H1 (cell line): ENCODE results near the gene PITPNC1. TPM values are rescaled to one million over a fixed set of nuclear protein-coding genes. Genes with fewer than 3 reads are reported as not detected.

Experiments
- KDM1A ChIP-seq: fragments of 200-600, 300-600 bp; sonication (generic); IDR thresholded peaks from 2 replicates; pipeline ENCODE4 v1.7.1; 2016; ENCODE audit warnings: mild to moderate bottlenecking, low read length, borderline replicate concordance
- RNF2 ChIP-seq: fragments of 200-900, 300-1000 bp; sonication (generic); IDR thresholded peaks from 2 replicates; pipeline ENCODE4 v1.7.1; 2016; ENCODE audit warnings: borderline replicate concordance, low read depth, mild to moderate bottlenecking, antibody characterized with exemption, low read length; ENCODE audit not compliant: poor library complexity, severe bottlenecking; ENCODE audit errors: missing control alignments
- polyA plus RNA-seq, 7 experiments: library from polyadenylated mRNA; depleted of rRNA in 3 of 7; stranded (reverse) in 5 of 7; unstranded in 2 of 7; fragments of >200 nt in 5 of 7; fragments of 200-250 nt in 2 of 7; gene quantifications; 1 replicate in 5 of 7; 2 replicates in 1 of 7; 4 replicates in 1 of 7; pipeline versions ENCODE4 v1.2.1 to v1.2.3, GENCODE V29; 2011 to 2013; ENCODE audit warnings: missing spikeins in 2 of 7, mixed read lengths in 2 of 7
- total RNA-seq: library from RNA; stranded (reverse); fragmentation: NEBNext Ultra II Directional; extraction: Animal tissue kit (Norgen Biotek cat#: 25700); gene quantifications from 2 replicates; pipeline ENCODE4 v1.2.1, GENCODE V29; 2021
- TF ChIP-seq, protein P1 (sequence below): IDR thresholded peaks from 2 replicates; pipeline ENCODE4 v1.6.1; 2012; ENCODE audit warnings: inconsistent platforms

Gene PITPNC1
- total and polyA plus RNA-seq, 2 of the 8 experiments (the other 6 are each of a cell fraction or from before 2014, with no cell fraction given) = 17.6 to 54.7 TPM

DNA sequence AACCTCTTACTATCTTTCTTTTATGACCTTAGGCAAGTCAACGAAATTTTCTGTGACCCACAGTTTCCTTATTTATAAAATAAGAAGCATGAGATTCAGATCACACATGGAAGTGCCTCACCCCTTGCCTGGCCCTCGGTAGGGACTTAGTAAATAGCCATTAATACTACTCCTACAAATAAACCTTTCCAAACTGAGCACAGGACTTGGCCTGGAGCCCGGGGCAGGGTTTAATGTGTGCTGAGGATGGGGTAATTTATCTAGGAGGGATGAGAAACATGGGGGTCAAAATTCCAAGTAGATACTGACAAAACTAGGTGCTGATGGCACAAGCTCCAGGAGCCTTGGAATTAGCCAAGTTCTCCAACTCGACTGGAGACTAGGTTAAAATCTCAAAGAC, 35.0 kb downstream of the PITPNC1 start (continued):
- TF ChIP-seq RNF2 = no peak
- no peak for TF ChIP-seq KDM1A
- TF ChIP-seq, protein P1, sequence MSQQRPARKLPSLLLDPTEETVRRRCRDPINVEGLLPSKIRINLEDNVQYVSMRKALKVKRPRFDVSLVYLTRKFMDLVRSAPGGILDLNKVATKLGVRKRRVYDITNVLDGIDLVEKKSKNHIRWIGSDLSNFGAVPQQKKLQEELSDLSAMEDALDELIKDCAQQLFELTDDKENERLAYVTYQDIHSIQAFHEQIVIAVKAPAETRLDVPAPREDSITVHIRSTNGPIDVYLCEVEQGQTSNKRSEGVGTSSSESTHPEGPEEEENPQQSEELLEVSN = no peak
